Gastrocnemius medialis (tissue), 4 donors: ENCODE results near the gene SLC2A4RG. TPM values are rescaled to one million over a fixed set of nuclear protein-coding genes. Genes with fewer than 3 reads are reported as not detected.
"Not testable (repeated sequence)": the region's sequence is repeated elsewhere in the genome, so short reads cannot be mapped to it uniquely, and the experiment has no call there.

Experiments used
- ATAC-seq, 2 donors: fragments of 150-250 bp; one replicate each; pipeline ENCODE4 v1.9.1; 2016
- DNase-seq, 2 donors: peaks; one replicate each; pipeline ENCODE4 v3.0.0-alpha.2; 2019
- H3K27ac ChIP-seq, 4 donors: fragments of 200-600 bp; sonication (generic); 1 replicate in 1 of 4; 2 replicates in 3 of 4; pipeline ENCODE4 v1.5.1; 2016 to 2018; ENCODE audit warnings: mild to moderate bottlenecking in 2 of 4, moderate library complexity in 1 of 4
- H3K27me3 ChIP-seq, 3 donors: fragments of 200-600 bp; sonication (generic) in 2 of 3; 1 replicate in 1 of 3; 2 replicates in 2 of 3; pipeline versions ENCODE4 v1.5.1 to v1.6.0; 2016 to 2019; ENCODE audit warnings: mild to moderate bottlenecking in 1 of 3, moderate library complexity in 1 of 3
- H3K36me3 ChIP-seq, 2 donors: fragments of 200-600 bp; sonication (generic) in 1 of 2; one replicate each; pipeline ENCODE4 v1.5.1; 2017 to 2018
- H3K4me1 ChIP-seq, 2 donors: fragments of 200-600 bp; sonication (generic) in 1 of 2; one replicate each; pipeline ENCODE4 v1.5.1; 2016 to 2017; ENCODE audit warnings: mild to moderate bottlenecking in 2 of 2
- H3K4me3 ChIP-seq, 4 donors: fragments of 200-600 bp; sonication (generic) in 3 of 4; 1 replicate in 1 of 4; 2 replicates in 3 of 4; pipeline ENCODE4 v1.5.1; 2016 to 2019; ENCODE audit warnings: mild to moderate bottlenecking in 2 of 4
- H3K9me3 ChIP-seq, 3 donors: fragments of 200-600 bp; sonication (generic) in 2 of 3; 1 replicate in 1 of 3; 2 replicates in 2 of 3; pipeline ENCODE4 v1.5.1; 2016 to 2019
- POLR2A ChIP-seq, 2 donors: fragments of 450-650 bp; IDR thresholded peaks; one replicate each; pipeline ENCODE4 v1.6.1; 2017; ENCODE audit warnings: antibody characterized with exemption in 2 of 2, mild to moderate bottlenecking in 2 of 2, moderate library complexity in 2 of 2
- in situ Hi-C, 4 donors: fragments of 200-750 bp; cut with MboI; loops; one replicate each; pipeline versions ENCODE4 v1.15.0 to v1.8.0; 2017; ENCODE audit warnings: low sequenced_read_pairs in 4 of 4
- intact Hi-C: fragments of 100-400 bp; cut with DNase I; formaldehyde crosslinking; loops from one replicate; pipeline ENCODE4 v1.15.1; 2023; ENCODE audit warnings: low total_unique reads
- total RNA-seq, 4 donors: library from RNA; depleted of rRNA; stranded (reverse); fragments of >200 nt; gene quantifications; one replicate each; pipeline versions ENCODE4 v1.1.0 to v1.2.3, GENCODE V29; 2016
- TF ChIP-seq, protein P1 (sequence below), 5 experiments: fragments of 450-650 bp in 3 of 5; fragments of 200-600 bp in 2 of 5; sonication (generic) in 2 of 5; IDR thresholded peaks in 4 of 5; conservative IDR thresholded peaks in 1 of 5; 1 replicate in 4 of 5; 2 replicates in 1 of 5; pipeline ENCODE4 v1.5.1; 2016 to 2019; ENCODE audit warnings: antibody characterized with exemption in 5 of 5, mild to moderate bottlenecking in 3 of 5, moderate library complexity in 3 of 5

SLC2A4RG gene
- total RNA-seq, 4 donors from 2014 or later = 26.0 to 58.7 (median 39.1) TPM

GRCh38 chr20:63718996-63719395, 20.6 kb upstream of the SLC2A4RG start:
- no peak for ATAC-seq
- H3K36me3 ChIP-seq = peaks cover 0 to 60% of the 10 kb centered on the region in 2 donors
- in situ Hi-C loops (loop anchor here in 1 of 4 donors (10.0 kb wide), 1 partner anchor 64 kb away; the partner anchor contains the start of genes RTEL1 and STMN3), intact Hi-C loops (no loop called here)
- H3K4me3 ChIP-seq = no peak overlapping the region
- DNase-seq = no peak
- H3K27me3 ChIP-seq = no peaks in the 10 kb centered on the region
- no peak overlapping the region for H3K27ac ChIP-seq
- no peaks in the 10 kb centered on the region for H3K9me3 ChIP-seq
- H3K4me1 ChIP-seq = no peaks in the 10 kb centered on the region
- TF ChIP-seq POLR2A (IDR thresholded peaks at IDR 0.05) = no peak
- TF ChIP-seq, protein P1, sequence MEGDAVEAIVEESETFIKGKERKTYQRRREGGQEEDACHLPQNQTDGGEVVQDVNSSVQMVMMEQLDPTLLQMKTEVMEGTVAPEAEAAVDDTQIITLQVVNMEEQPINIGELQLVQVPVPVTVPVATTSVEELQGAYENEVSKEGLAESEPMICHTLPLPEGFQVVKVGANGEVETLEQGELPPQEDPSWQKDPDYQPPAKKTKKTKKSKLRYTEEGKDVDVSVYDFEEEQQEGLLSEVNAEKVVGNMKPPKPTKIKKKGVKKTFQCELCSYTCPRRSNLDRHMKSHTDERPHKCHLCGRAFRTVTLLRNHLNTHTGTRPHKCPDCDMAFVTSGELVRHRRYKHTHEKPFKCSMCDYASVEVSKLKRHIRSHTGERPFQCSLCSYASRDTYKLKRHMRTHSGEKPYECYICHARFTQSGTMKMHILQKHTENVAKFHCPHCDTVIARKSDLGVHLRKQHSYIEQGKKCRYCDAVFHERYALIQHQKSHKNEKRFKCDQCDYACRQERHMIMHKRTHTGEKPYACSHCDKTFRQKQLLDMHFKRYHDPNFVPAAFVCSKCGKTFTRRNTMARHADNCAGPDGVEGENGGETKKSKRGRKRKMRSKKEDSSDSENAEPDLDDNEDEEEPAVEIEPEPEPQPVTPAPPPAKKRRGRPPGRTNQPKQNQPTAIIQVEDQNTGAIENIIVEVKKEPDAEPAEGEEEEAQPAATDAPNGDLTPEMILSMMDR (IDR thresholded peaks at IDR 0.05 in 4 of 5, conservative IDR thresholded peaks at IDR 0.05 in 1 of 5) = no peak

GRCh38 chr20:63722967-63723622, 16.5 kb upstream of the SLC2A4RG start:
- DNase-seq, H3K9me3 ChIP-seq, H3K4me1 ChIP-seq, H3K27ac ChIP-seq, H3K4me3 ChIP-seq, intact Hi-C loops, H3K27me3 ChIP-seq, in situ Hi-C loops, ATAC-seq: not testable (repeated sequence)
- H3K36me3 ChIP-seq = peaks cover 0 to 40% of the 10 kb centered on the region in 2 donors

DNA sequence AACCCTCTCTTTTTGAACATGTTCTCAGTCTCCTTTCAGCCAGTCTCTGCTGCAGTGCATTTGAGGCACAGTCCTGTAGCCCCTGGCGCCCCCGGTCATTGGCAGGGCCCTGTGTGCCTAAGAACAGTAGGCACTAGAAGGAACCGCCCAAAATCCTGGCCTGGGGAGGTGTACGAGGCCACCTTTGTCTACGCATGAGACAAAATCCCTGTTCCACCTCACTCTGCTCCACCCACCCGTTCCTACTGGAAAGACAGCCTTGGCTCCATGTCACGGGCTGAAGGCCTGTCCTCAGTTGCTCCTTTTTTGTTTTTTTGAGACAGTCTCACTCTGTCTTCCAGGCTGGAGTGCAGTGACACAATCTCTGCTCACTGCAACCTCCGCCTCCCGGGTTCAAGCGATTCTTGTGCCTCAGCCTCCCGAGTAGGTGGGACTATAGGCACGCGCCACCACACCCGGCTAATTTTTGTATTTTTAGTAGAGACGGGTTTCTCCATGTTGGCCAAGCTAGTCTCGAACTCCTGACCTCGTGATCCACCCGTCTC, 9.3 kb upstream of the SLC2A4RG start:
- DNase-seq, intact Hi-C loops, H3K27me3 ChIP-seq, H3K4me3 ChIP-seq, ATAC-seq, H3K9me3 ChIP-seq, H3K4me1 ChIP-seq, in situ Hi-C loops, H3K27ac ChIP-seq: not testable (repeated sequence)
- peaks cover 0 to 29% of the 10 kb centered on the region in 2 donors for H3K36me3 ChIP-seq

- TF ChIP-seq POLR2A (IDR thresholded peaks at IDR 0.05) = no peak
- TF ChIP-seq, protein P1 (IDR thresholded peaks at IDR 0.05 in 4 of 5, conservative IDR thresholded peaks at IDR 0.05 in 1 of 5) = no peak
- Histone ChIP-seq H3K9me3 (no peaks in the 10 kb centered on the region), H3K36me3 (peaks cover 0 to 35% of the 10 kb centered on the region in 2 donors), H3K4me3 (no peak overlapping the region), H3K27me3 (no peaks in the 10 kb centered on the region), H3K27ac (no peak overlapping the region), H3K4me1 (no peaks in the 10 kb centered on the region)
- DNase-seq = no peak
- ATAC-seq = no peak
- in situ Hi-C loops (no loop called here), intact Hi-C loops (no loop called here)
These were observed 8.2 kb upstream of the SLC2A4RG start for GRCh38 chr20:63731410-63731809.

- H3K27me3 ChIP-seq = no peaks in the 10 kb centered on the region
- peaks cover 0 to 35% of the 10 kb centered on the region in 2 donors for H3K36me3 ChIP-seq
- H3K4me3 ChIP-seq = no peak overlapping the region
- H3K9me3 ChIP-seq = no peaks in the 10 kb centered on the region
- ATAC-seq (no peak), DNase-seq (no peak)
- H3K27ac ChIP-seq = no peak overlapping the region
- intact Hi-C loops = no loop called here
- H3K4me1 ChIP-seq = no peaks in the 10 kb centered on the region
- TF ChIP-seq, protein P1 (IDR thresholded peaks at IDR 0.05 in 4 of 5, conservative IDR thresholded peaks at IDR 0.05 in 1 of 5) = no peak
- TF ChIP-seq POLR2A (IDR thresholded peaks at IDR 0.05) = no peak
- in situ Hi-C loops = no loop called here
These were observed 7.2 kb upstream of the SLC2A4RG start for GRCh38 chr20:63732118-63733095.
